HG03039 (cell line): ENCODE measurements around the gene GALNS.
"Not testable (repeated sequence)": the region's sequence is repeated elsewhere in the genome, so short reads cannot be mapped to it uniquely, and the experiment has no call there.

Source experiments
- ATAC-seq: cut with Tn5 transposase; IDR thresholded peaks from one replicate; pipeline ENCODE4 v1.9.1; 2021; ENCODE audit warnings: mild to moderate bottlenecking, moderate library complexity; ENCODE audit not compliant: unreplicated experiment

The GALNS gene

GRCh38 chr16:88772871-88773811, 83.6 kb downstream of the GALNS start:
- no peak for ATAC-seq

GRCh38 chr16:88771781-88772180, 85.0 kb downstream of the GALNS start:
- ATAC-seq, result not testable (repeated sequence)

DNA sequence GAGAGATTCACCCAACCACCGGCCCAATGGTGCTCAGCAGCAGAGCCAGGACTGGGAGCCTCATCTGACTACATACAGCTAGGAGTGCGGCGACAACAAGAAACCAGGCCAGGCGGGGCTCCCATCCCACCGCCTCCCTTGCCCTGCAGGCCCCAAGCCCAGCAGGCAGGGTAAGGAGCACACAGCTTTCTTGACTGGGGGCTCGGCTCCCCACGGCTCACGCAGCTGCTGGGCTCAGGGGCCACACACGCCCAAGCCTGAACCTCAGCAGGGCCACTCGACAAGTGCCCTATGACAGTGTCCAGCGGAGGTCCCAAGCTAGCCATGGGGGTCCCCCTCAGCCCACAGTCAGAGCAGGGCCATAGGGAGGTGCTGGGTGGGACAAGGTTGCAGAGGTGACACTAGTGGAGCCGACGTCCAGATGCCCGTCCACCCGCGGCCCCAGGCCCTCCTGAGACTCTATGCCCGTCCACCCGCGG, 85.4 kb downstream of the GALNS start:
- ATAC-seq, result no peak

DNA sequence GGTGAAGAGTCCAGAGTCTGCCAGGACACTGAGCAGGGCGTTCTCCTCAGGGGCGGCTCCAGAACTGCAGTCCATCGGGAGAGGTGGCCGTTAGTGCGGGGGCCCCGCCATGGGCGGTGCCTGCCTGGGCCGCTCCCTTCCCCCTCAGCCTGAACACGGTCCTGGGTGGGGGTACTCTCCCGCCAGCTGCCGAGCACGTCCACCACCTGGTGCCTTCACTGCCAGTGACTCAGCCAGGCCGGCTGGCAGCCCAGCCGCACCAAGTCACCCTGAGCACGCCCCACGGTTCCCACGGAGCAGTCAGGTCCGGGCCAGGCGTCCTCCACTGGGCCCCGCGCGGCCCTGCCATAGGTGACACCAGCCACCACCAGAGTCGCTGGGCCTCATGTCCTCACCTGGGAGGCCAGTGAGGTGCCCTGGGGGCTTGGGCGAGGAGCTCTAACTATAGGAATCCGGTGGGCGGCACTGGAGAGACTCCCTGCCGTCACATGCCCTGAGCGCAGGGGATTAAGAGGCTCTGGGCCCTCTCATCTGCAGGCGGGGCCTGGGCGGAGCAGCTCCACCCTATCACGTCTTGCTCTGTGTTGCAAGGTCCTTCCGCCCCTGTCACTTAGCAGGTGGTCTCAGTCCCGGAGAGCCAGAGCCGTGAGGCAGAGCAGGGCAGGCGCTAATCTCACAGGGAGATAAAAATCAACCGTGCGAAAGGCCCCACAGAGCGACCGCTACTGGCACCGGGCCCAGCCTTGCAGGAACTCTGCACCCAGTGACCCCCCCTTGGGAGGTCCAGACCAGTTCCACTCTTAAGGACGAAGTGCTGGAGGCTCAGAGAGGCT, 86.1 kb downstream of the GALNS start:
- ATAC-seq, result no peak

DNA sequence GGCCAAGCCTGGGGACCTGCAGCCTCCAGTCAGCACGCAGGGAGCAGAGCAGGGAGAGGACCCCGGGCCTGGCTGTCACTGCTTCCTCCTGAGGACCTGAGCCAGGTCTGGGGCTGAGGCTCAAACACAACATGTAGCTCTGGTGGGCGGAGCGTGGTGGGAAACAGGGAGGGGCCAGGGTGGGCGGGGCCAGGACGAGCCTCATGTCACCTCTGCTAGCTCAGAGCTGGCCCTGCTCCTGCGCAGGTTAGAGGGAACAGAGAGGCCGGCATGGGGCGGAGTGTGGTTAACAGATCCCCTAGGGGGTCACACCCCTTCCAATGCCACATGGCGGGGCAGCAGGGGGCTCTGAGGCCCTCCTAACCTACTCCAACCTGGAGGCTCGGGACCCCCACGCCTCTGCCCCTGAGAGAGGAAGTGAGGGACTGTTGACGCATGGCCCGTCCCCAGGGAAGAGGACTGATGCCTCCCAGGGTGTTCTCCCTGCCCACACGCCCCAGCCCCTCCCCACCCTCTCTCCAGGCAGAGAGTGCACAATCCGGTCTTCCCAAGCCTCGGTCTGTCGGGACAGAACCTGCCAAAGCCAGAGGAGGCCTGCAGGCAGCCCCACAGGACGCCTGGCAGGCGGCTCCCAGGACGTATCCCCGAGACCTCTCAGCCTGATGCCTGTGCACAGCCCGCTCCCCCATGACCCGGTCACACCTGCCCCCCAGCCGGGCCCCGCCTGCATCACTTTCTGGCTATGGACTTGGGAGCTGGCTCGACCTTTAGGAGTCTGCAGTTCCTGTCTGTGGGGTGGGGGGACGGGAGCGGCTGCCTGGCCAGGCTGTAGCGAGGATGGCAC, 86.9 kb downstream of the GALNS start:
- ATAC-seq, result no peak

DNA sequence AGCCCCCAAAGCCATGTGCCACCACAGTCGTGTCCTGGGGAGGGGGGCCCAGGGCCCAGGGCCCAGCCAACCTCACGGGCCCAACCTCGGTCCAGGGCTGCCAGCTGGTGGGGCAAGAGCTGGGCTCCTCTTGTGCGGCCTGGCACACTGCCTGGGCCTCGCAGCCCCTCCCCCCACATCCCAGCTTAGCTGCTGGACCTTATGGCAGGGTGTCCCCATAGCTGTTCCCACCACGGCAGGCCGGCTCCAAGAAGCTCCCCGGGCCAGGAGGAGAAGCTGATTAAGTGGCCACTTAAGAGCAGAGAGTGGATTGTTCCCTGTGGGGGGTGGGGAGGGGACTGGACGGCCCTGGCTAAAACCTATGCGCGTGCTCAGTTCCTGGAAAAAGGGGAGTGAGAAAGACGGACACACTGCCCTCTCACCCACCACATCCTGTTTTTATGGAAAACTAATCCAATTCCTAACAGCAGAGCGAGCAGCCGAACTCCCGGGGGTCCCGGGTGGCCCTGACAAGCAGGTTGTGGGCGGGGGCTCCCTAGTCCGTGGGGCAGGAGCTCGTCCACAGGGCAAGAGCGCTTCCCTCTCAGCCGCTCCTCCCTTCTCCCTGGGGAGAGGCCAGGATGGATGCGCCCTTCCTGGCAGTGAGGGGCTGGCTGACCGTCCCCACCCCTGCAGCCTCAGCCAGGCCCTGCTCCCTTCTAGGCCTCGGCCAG, 88.5 kb downstream of the GALNS start:
- no peak for ATAC-seq

- no peak for ATAC-seq
These were observed 89.1 kb downstream of the GALNS start for GRCh38 chr16:88767546-88768070.

GRCh38 chr16:88766975-88767374, 89.8 kb downstream of the GALNS start:
- ATAC-seq, result no peak

DNA sequence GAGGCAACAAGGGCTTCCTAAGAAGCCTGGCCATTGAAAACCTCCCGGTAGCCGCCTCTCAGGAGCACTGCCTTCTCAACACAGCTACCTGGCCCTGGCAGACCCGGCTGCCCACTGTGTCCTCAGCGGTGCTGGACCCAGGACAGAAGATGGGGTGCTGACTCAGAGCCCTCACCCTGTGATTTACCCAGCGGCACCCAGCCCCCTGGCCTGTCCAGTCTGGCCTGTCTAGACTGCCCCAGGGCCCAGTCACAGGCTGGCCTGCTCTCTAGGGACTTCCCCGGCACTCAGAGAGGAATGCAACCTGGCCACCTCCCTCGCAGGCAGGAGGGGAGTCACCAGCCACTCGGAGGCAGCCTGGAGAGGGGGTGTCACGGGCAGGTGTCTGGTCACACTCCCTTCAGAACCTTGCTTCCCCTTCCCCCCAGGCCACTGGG, 91.8 kb downstream of the GALNS start:
- no peak for ATAC-seq

GRCh38 chr16:88764080-88764479, 92.7 kb downstream of the GALNS start:
- ATAC-seq, result no peak
